GM23338 (cell line): ENCODE measurements around the gene SFI1.

Experiments used
- CREB1 ChIP-seq: fragments of 250-450 bp; sonication (Bioruptor Pico); IDR thresholded peaks from 2 replicates; pipeline ENCODE4 v1.5.0; 2020; ENCODE audit warnings: low read depth, mild to moderate bottlenecking, moderate library complexity
- CTCF ChIP-seq, 2 experiments: fragments of 200-600 bp in 1 of 2; sonication (generic) in 1 of 2; conservative IDR thresholded peaks; 2 replicates each; pipeline versions ENCODE4 v1.5.1 to v1.6.1; 2016 to 2017; ENCODE audit warnings: antibody characterized with exemption in 2 of 2, low read depth in 2 of 2, mild to moderate bottlenecking in 2 of 2, moderate library complexity in 1 of 2
- ETS1 ChIP-seq: IDR thresholded peaks from 2 replicates; pipeline ENCODE4 v1.6.1; 2016; ENCODE audit warnings: antibody characterized with exemption
- EZH2 ChIP-seq: fragments of 200-600 bp; sonication (generic); IDR thresholded peaks from one replicate; pipeline ENCODE4 v1.8.0; 2017; ENCODE audit warnings: antibody characterized with exemption, mild to moderate bottlenecking, low read depth; ENCODE audit not compliant: unreplicated experiment
- EZH2phosphoT487 ChIP-seq: fragments of 200-600 bp; sonication (generic); IDR thresholded peaks from one replicate; pipeline ENCODE4 v1.8.1; 2018; ENCODE audit warnings: antibody characterized with exemption; ENCODE audit not compliant: unreplicated experiment
- JUNB ChIP-seq: IDR thresholded peaks from one replicate; pipeline ENCODE4 v1.6.1; 2016; ENCODE audit warnings: antibody characterized with exemption; ENCODE audit not compliant: unreplicated experiment
- NANOG ChIP-seq: IDR thresholded peaks from 2 replicates; pipeline ENCODE4 v1.6.1; 2016; ENCODE audit warnings: antibody characterized with exemption, borderline replicate concordance
- POLR2AphosphoS5 ChIP-seq: IDR thresholded peaks from 2 replicates; pipeline ENCODE4 v1.6.1; 2016; ENCODE audit warnings: antibody characterized with exemption, low read depth
- REST ChIP-seq: IDR thresholded peaks from one replicate; pipeline ENCODE4 v1.6.1; 2018; ENCODE audit warnings: antibody characterized with exemption; ENCODE audit not compliant: unreplicated experiment
- STAT1 ChIP-seq: IDR thresholded peaks from one replicate; pipeline ENCODE4 v1.6.1; 2016; ENCODE audit warnings: antibody characterized with exemption; ENCODE audit not compliant: unreplicated experiment
- ZNF114 ChIP-seq: fragments of 250-450 bp; sonication (Bioruptor Pico); IDR thresholded peaks from 2 replicates; pipeline ENCODE4 v1.5.0; 2020; ENCODE audit warnings: mild to moderate bottlenecking, moderate library complexity
- ZNF331 ChIP-seq: fragments of 250-450 bp; sonication (Bioruptor Pico); IDR thresholded peaks from 2 replicates; pipeline ENCODE4 v1.5.0; 2020; ENCODE audit warnings: low read depth, mild to moderate bottlenecking, moderate library complexity
- ZNF462 ChIP-seq: fragments of 250-450 bp; sonication (Bioruptor Pico); IDR thresholded peaks from 2 replicates; pipeline ENCODE4 v1.5.0; 2020; ENCODE audit warnings: mild to moderate bottlenecking, moderate library complexity

GRCh38 chr22:31635638-31636306, 139.4 kb downstream of the SFI1 start:
- no peak for TF ChIP-seq CTCF (conservative IDR thresholded peaks at IDR 0.05; ENCODE audit: low read depth in 2 of 2)
- TF ChIP-seq EZH2 = no peak
- TF ChIP-seq POLR2AphosphoS5 = no peak
- no peak for TF ChIP-seq NANOG
- no peak for TF ChIP-seq JUNB
- TF ChIP-seq EZH2phosphoT487 = no peak
- TF ChIP-seq CREB1 = no peak
- no peak for TF ChIP-seq ZNF114 (CRISPR knock-in tag)
- no peak for TF ChIP-seq REST
- no peak for TF ChIP-seq ETS1
- TF ChIP-seq ZNF462 (CRISPR knock-in tag) = no peak
- no peak for TF ChIP-seq ZNF331 (CRISPR knock-in tag)
- no peak for TF ChIP-seq STAT1
